ENCODE results near the gene LSM14B. TPM values are rescaled to one million over a fixed set of nuclear protein-coding genes. Genes with fewer than 3 reads are reported as not detected.

Gene LSM14B
- total and polyA plus RNA-seq, 4 donors, result 14.5 to 29.5 (median 19.9) TPM

DNA sequence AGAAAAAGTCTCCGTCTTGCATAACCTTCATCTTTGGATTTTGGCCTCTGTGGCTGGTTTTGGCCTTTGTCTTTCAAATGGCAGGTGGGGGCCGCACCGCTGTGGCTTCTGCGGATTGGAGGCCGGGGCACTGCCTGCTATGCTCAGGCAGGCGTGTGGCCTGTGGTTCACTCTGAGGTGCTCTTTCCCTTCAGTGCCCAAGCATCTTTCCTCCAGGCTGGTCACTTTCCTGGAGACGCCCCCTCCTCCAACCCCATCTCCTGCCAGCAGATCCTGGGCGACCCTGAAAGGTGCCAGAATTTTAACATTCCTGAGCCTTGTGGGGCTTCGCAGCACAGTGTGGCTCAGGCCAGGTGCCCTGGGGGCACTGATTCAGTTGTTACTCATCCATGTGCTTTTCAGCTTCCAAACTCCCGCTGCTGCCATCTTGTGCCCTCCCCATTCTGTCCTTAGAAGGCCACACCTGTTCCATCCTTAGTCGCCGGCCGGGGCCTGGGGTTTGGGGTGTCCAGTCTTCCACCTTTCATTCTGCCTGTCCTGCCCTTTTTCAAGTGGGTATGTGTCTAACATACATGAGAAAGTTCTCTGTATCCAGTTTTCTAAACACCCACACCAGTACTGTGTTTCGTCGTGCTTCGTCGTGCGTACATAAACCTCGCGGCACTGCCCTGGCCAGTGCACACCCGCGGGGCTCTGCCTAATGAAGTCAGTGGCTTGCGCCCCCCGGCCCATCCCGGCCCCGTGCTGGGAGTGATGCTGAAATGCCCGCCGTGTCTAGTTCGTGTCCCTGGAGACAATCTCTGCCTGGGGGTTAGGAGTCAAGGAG lies 33.4 kb downstream of the LSM14B start:
- Histone ChIP-seq H3K4me1 (ENCODE audit: control insufficient read depth in 1 of 2, insufficient read depth in 2 of 2, low read length in 2 of 2) (no peaks in the 10 kb centered on the region), H3K4me3 (ENCODE audit: low read length in 2 of 2) (no peak overlapping the region), H3K27me3 (ENCODE audit: control insufficient read depth in 1 of 2, insufficient read depth in 2 of 2, low read length in 1 of 2) (no peaks in the 10 kb centered on the region), H3K36me3 (ENCODE audit: control insufficient read depth in 1 of 2, insufficient read depth in 2 of 2, low read length in 1 of 2) (no peaks in the 10 kb centered on the region), H3K27ac (ENCODE audit: low read depth in 1 of 2, low read length in 2 of 2) (no peak overlapping the region), H3K9me3 (ENCODE audit: control insufficient read depth, low read length) (no peaks in the 10 kb centered on the region)
- WGBS, 2 donors, result 92% methylated on average over 29 of the region's 29 CpGs
- ATAC-seq (ENCODE audit: low FRiP score), result no peak
- no peak for DNase-seq
- intact Hi-C loops (cut with DNase I), result loop anchor here in 1 of 2 donors (5.0 kb wide), 1 partner anchor 143 kb away; no protein-coding TSS in a partner anchor

DNA sequence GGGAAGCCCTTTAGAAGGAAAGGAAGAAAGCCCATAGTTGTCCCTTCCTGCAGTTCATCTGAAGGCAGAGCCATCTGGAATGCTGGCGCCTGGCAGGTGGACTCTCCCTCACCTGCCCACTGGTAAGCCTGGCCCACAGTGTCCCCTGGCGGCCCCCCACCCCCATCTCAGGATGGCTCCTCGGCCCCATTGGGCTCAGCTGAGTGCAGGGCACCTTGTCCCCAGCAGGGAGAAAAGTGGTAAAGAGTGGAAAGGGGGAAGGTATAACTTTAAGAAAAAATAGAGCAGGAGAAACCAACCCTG lies 33.9 kb downstream of the LSM14B start:
- intact Hi-C loops (cut with DNase I), result loop anchor here in 1 of 2 donors (5.0 kb wide), 1 partner anchor 144 kb away; no protein-coding TSS in a partner anchor
- Histone ChIP-seq H3K4me3 (ENCODE audit: low read length in 2 of 2) (no peak overlapping the region), H3K36me3 (ENCODE audit: control insufficient read depth in 1 of 2, insufficient read depth in 2 of 2, low read length in 1 of 2) (no peaks in the 10 kb centered on the region), H3K9me3 (ENCODE audit: control insufficient read depth, low read length) (no peaks in the 10 kb centered on the region), H3K27ac (ENCODE audit: low read depth in 1 of 2, low read length in 2 of 2) (no peak overlapping the region), H3K4me1 (ENCODE audit: control insufficient read depth in 1 of 2, insufficient read depth in 2 of 2, low read length in 2 of 2) (no peaks in the 10 kb centered on the region), H3K27me3 (ENCODE audit: control insufficient read depth in 1 of 2, insufficient read depth in 2 of 2, low read length in 1 of 2) (no peaks in the 10 kb centered on the region)
- WGBS, 2 donors, result 92 to 93% methylated on average over 3 of the region's 3 CpGs
- DNase-seq, result no peak
- no peak for ATAC-seq (ENCODE audit: low FRiP score)

DNA sequence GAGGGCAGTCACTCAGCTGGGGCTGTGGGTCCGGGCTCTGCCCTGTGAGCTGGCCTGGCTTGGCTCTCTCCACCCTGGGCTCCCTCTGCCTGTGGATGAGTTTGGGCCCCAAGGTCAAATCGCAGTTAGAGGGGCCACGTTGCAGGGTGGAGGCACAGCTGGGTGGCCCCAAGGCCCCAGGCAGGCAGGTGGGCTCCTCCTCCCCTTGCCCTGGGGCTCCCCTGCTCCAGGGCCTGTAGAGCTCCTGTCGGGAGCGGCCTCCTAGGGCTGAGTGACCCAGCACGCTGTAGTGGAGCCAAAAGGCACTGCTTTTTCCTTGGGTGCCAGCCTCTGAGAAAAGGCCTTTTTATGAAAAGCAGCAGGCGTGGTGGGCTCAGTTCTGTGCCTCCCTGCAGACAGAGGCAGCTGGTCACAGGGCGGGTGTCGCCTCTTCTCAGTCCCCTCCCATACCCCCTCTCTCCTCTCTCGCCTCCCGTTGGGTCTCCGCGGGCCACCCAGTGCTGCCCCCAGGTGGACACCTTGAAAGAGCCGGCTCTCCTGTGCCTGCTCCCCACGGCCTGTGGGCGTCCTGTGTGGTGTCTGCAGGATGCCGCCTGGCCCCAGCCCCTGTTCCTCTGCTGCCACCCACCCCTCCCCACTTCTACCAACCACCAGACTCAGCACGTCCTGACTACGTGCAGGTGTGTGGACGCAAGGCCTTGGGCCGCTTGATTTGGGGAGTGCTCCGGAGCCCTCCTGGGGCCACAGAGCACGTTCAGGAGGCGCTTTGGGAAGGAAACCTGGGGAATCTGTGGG lies 34.5 kb downstream of the LSM14B start:
- H3K4me1 ChIP-seq (ENCODE audit: control insufficient read depth in 1 of 2, insufficient read depth in 2 of 2, low read length in 2 of 2), result no peaks in the 10 kb centered on the region
- no peaks in the 10 kb centered on the region for H3K9me3 ChIP-seq (ENCODE audit: control insufficient read depth, low read length)
- intact Hi-C loops (cut with DNase I), result loop anchor here in 1 of 2 donors (5.0 kb wide), 1 partner anchor 144 kb away; no protein-coding TSS in a partner anchor
- peak; percentile 75 to 91 for DNase-seq
- H3K4me3 ChIP-seq (ENCODE audit: low read length in 2 of 2), result no peak overlapping the region
- no peaks in the 10 kb centered on the region for H3K27me3 ChIP-seq (ENCODE audit: control insufficient read depth in 1 of 2, insufficient read depth in 2 of 2, low read length in 1 of 2)
- no peak overlapping the region for H3K27ac ChIP-seq (ENCODE audit: low read depth in 1 of 2, low read length in 2 of 2)
- 45 to 47% methylated on average over 24 of the region's 24 CpGs for WGBS, 2 donors
- peak; percentile 71 for ATAC-seq (ENCODE audit: low FRiP score)
- H3K36me3 ChIP-seq (ENCODE audit: control insufficient read depth in 1 of 2, insufficient read depth in 2 of 2, low read length in 1 of 2), result no peaks in the 10 kb centered on the region

DNA sequence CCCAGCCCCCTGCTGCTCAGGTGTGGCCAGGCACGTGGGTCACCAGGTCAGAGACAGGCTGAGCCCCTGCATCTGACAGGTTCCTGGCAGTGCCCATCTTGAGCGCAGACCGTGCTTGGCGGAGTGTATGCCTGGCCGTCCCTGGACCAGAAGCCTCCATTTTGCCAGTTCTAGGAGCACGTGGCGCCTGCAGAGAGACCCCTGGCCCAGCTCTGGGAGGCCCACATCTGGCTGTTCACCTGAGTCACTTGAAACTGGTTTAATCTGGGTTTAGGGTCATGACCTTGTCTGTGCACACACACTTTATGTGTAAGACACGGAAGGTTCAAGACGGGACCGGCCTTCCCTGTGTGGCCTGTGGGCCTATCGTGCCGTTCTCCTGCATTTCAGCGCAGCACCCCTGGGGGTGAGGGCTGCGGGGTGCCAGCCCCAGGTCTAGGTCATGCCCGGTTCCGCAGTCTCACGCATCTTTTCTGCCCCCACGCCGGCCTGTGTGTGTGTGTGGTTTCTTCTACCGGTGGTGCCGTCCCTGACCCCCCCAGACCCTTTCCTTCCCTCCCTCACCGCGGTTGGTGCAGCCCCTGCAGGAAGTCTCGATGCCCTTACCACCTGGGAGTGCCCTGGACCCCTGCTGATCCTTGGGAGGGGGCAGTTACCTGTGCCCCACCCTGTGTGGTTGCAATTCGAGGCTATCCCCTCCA lies 35.3 kb downstream of the LSM14B start:
- DNase-seq, result no peak
- Histone ChIP-seq H3K27ac (ENCODE audit: low read depth in 1 of 2, low read length in 2 of 2) (no peak overlapping the region), H3K4me3 (ENCODE audit: low read length in 2 of 2) (no peak overlapping the region), H3K36me3 (ENCODE audit: control insufficient read depth in 1 of 2, insufficient read depth in 2 of 2, low read length in 1 of 2) (no peaks in the 10 kb centered on the region), H3K4me1 (ENCODE audit: control insufficient read depth in 1 of 2, insufficient read depth in 2 of 2, low read length in 2 of 2) (no peaks in the 10 kb centered on the region), H3K9me3 (ENCODE audit: control insufficient read depth, low read length) (no peaks in the 10 kb centered on the region), H3K27me3 (ENCODE audit: control insufficient read depth in 1 of 2, insufficient read depth in 2 of 2, low read length in 1 of 2) (no peaks in the 10 kb centered on the region)
- 88 to 91% methylated on average over 25 of the region's 25 CpGs for WGBS, 2 donors
- intact Hi-C loops (cut with DNase I), result loop anchor here in 1 of 2 donors (5.0 kb wide), 1 partner anchor 145 kb away; no protein-coding TSS in a partner anchor
- no peak for ATAC-seq (ENCODE audit: low FRiP score)

DNA sequence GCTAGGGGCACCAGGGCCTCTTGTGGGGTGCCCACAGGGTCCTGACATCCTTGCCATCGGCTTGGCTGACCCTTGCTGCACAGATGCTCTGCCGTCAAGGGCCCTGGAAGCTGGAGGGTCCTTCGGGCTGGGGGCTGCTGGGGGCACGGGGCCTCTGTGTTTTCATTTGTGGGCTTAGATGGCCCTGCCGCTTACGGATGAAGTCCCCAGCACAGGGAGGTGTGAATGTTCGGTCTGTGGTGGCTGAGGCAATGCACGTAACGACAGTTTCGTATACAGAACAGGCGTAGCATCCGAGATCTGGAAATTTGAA lies 35.8 kb downstream of the LSM14B start:
- DNase-seq (no peak), ATAC-seq (ENCODE audit: low FRiP score) (no peak)
- Histone ChIP-seq H3K4me3 (ENCODE audit: low read length in 2 of 2) (no peak overlapping the region), H3K4me1 (ENCODE audit: control insufficient read depth in 1 of 2, insufficient read depth in 2 of 2, low read length in 2 of 2) (no peaks in the 10 kb centered on the region), H3K27ac (ENCODE audit: low read depth in 1 of 2, low read length in 2 of 2) (no peak overlapping the region), H3K9me3 (ENCODE audit: control insufficient read depth, low read length) (no peaks in the 10 kb centered on the region), H3K36me3 (ENCODE audit: control insufficient read depth in 1 of 2, insufficient read depth in 2 of 2, low read length in 1 of 2) (no peaks in the 10 kb centered on the region), H3K27me3 (ENCODE audit: control insufficient read depth in 1 of 2, insufficient read depth in 2 of 2, low read length in 1 of 2) (no peaks in the 10 kb centered on the region)
- intact Hi-C loops (cut with DNase I), result loop anchor here in 1 of 2 donors (5.0 kb wide), 1 partner anchor 146 kb away; no protein-coding TSS in a partner anchor
- 94 to 96% methylated on average over 12 of the region's 12 CpGs for WGBS, 2 donors

DNA sequence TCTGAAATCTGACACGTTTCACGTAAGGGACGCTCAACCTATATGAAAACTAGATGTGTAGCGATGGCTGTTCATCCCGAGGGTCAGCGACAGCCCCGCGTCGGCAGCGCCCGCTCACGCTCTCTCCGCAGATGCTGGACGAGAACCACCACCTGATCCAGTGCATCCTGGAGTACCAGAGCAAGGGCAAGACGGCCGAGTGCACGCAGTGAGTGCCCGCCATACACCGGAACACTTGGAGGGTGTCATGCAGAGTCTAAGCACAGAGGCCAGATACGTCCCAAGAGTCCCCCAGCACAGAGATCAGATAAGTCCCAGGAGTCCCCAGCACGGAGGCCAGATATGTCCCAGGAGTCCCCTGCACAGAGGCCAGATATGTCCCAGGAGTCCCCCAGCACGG lies 36.3 kb downstream of the LSM14B start:
- 92 to 93% methylated on average over 22 of the region's 22 CpGs for WGBS, 2 donors
- Histone ChIP-seq H3K27me3 (ENCODE audit: control insufficient read depth in 1 of 2, insufficient read depth in 2 of 2, low read length in 1 of 2) (no peaks in the 10 kb centered on the region), H3K4me3 (ENCODE audit: low read length in 2 of 2) (no peak overlapping the region), H3K4me1 (ENCODE audit: control insufficient read depth in 1 of 2, insufficient read depth in 2 of 2, low read length in 2 of 2) (no peaks in the 10 kb centered on the region), H3K9me3 (ENCODE audit: control insufficient read depth, low read length) (no peaks in the 10 kb centered on the region), H3K27ac (ENCODE audit: low read depth in 1 of 2, low read length in 2 of 2) (no peak overlapping the region), H3K36me3 (ENCODE audit: control insufficient read depth in 1 of 2, insufficient read depth in 2 of 2, low read length in 1 of 2) (no peaks in the 10 kb centered on the region)
- no peak for ATAC-seq (ENCODE audit: low FRiP score)
- intact Hi-C loops (cut with DNase I), result loop anchor here in 1 of 2 donors (5.0 kb wide), 1 partner anchor 146 kb away; no protein-coding TSS in a partner anchor
- DNase-seq, result no peak

DNA sequence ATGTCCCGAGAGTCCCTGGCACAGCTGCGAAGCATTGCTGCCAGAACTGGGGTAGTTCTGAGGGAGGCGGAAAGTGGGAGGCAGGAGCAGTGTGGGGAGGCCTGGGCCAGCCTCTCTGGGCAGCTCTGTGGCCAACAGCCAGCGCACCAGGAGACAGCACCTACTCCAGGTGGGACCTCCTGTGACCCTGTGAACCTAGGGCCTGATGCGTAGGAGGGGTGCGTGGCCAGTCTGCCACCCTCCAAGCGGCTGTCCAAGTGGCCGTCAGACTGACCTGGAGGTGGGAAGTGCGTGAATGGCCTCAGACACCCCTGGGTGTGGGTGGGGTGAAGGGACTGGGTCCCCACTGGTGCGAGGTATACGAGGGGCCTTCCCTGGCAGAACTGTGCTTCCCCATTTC lies 36.8 kb downstream of the LSM14B start:
- Histone ChIP-seq H3K27me3 (ENCODE audit: control insufficient read depth in 1 of 2, insufficient read depth in 2 of 2, low read length in 1 of 2) (no peaks in the 10 kb centered on the region), H3K4me3 (ENCODE audit: low read length in 2 of 2) (no peak overlapping the region), H3K36me3 (ENCODE audit: control insufficient read depth in 1 of 2, insufficient read depth in 2 of 2, low read length in 1 of 2) (peaks cover 0 to under 1% of the 10 kb centered on the region in 2 donors), H3K4me1 (ENCODE audit: control insufficient read depth in 1 of 2, insufficient read depth in 2 of 2, low read length in 2 of 2) (no peaks in the 10 kb centered on the region), H3K9me3 (ENCODE audit: control insufficient read depth, low read length) (no peaks in the 10 kb centered on the region), H3K27ac (ENCODE audit: low read depth in 1 of 2, low read length in 2 of 2) (no peak overlapping the region)
- intact Hi-C loops (cut with DNase I), result loop anchor here in 1 of 2 donors (5.0 kb wide), 1 partner anchor 147 kb away; no protein-coding TSS in a partner anchor
- WGBS, 2 donors, result 83 to 87% methylated on average over 11 of the region's 11 CpGs
- DNase-seq, result no peak
- ATAC-seq (ENCODE audit: low FRiP score), result no peak

DNA sequence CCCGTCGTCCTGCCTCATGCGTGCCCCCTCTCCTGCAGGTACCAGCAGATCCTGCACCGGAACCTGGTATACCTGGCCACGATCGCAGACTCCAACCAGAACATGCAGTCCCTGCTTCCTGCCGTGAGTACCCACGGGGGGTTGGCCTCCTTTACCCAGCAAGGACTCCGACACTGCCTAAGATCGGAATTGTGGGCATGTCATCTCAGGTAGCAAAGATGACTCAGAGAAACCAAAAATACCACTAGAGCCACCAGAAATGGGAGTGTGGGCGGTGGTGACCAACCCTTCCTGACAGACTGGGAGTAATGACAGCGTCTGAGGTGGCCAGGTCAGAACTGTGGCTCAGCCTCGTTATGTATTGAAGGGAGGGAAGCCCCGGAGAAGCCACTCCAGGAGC lies 37.6 kb downstream of the LSM14B start:
- 82 to 85% methylated on average over 14 of the region's 14 CpGs for WGBS, 2 donors
- ATAC-seq (ENCODE audit: low FRiP score) (no peak), DNase-seq (no peak)
- Histone ChIP-seq H3K36me3 (ENCODE audit: control insufficient read depth in 1 of 2, insufficient read depth in 2 of 2, low read length in 1 of 2) (peaks cover 4 to 7% of the 10 kb centered on the region in 2 donors), H3K4me1 (ENCODE audit: control insufficient read depth in 1 of 2, insufficient read depth in 2 of 2, low read length in 2 of 2) (no peaks in the 10 kb centered on the region), H3K4me3 (ENCODE audit: low read length in 2 of 2) (no peak overlapping the region), H3K27ac (ENCODE audit: low read depth in 1 of 2, low read length in 2 of 2) (no peak overlapping the region), H3K27me3 (ENCODE audit: control insufficient read depth in 1 of 2, insufficient read depth in 2 of 2, low read length in 1 of 2) (no peaks in the 10 kb centered on the region), H3K9me3 (ENCODE audit: control insufficient read depth, low read length) (no peaks in the 10 kb centered on the region)
- intact Hi-C loops (cut with DNase I), result loop anchor here in 1 of 2 donors (5.0 kb wide), 1 partner anchor 148 kb away; no protein-coding TSS in a partner anchor
